K562 (cell line): ENCODE results near the gene SUFU. TPM values are rescaled to one million over a fixed set of nuclear protein-coding genes. Genes with fewer than 3 reads are reported as not detected.

Experiments used
- CSDE1 ChIP-seq, 2 experiments: fragments of 450-650 bp; IDR thresholded peaks; 2 replicates each; pipeline ENCODE4 v1.6.1; 2016; ENCODE audit warnings: mild to moderate bottlenecking in 1 of 2
- FOXA3 ChIP-seq, 2 experiments: fragments of 450-650 bp in 1 of 2; sonication (generic) in 1 of 2; formaldehyde crosslinking; IDR thresholded peaks in 1 of 2; conservative IDR thresholded peaks in 1 of 2; 2 replicates each; pipeline versions ENCODE4 v1.4.0 to v1.8.0; 2020 to 2022; ENCODE audit warnings: mild to moderate bottlenecking in 2 of 2, missing genetic modification reagents in 1 of 2
- GTF2A2 ChIP-seq: IDR thresholded peaks from 2 replicates; pipeline ENCODE4 v1.6.1; 2016; ENCODE audit warnings: mild to moderate bottlenecking, missing genetic modification characterization, missing compliant biosample characterization
- HDGF ChIP-seq: fragments of 450-650 bp; IDR thresholded peaks from 2 replicates; pipeline ENCODE4 v1.6.1; 2016
- KAT8 ChIP-seq: fragments of 450-650 bp; IDR thresholded peaks from 2 replicates; pipeline ENCODE4 v1.6.1; 2016; ENCODE audit warnings: low read depth, mild to moderate bottlenecking
- PHB ChIP-seq: fragments of 250-450 bp; sonication (Bioruptor Pico); IDR thresholded peaks from 2 replicates; pipeline ENCODE4 v1.5.0; 2021
- PYGO2 ChIP-seq: fragments of 450-650 bp; IDR thresholded peaks from 2 replicates; pipeline ENCODE4 v1.6.1; 2016; ENCODE audit warnings: mild to moderate bottlenecking, missing genetic modification characterization, moderate library complexity, missing compliant biosample characterization
- SIX5 ChIP-seq, 2 experiments: IDR thresholded peaks; 2 replicates each; pipeline ENCODE4 v1.6.1; 2011; ENCODE audit warnings: low read length in 2 of 2, borderline replicate concordance in 1 of 2, low read depth in 1 of 2, mild to moderate bottlenecking in 1 of 2, moderate library complexity in 1 of 2; ENCODE audit not compliant: insufficient read depth in 1 of 2
- TEAD4 ChIP-seq, 2 experiments: sonication (generic) in 1 of 2; formaldehyde crosslinking in 1 of 2; IDR thresholded peaks; 2 replicates each; pipeline versions ENCODE4 v1.6.1 to v1.8.0; 2012 to 2022; ENCODE audit warnings: borderline replicate concordance in 1 of 2, inconsistent platforms in 1 of 2, low read length in 1 of 2, mild to moderate bottlenecking in 1 of 2, missing genetic modification reagents in 1 of 2
- THAP7 ChIP-seq: fragments of 250-450 bp; sonication (Bioruptor Pico); IDR thresholded peaks from 2 replicates; pipeline ENCODE4 v1.5.0; 2021
- ZNF143 ChIP-seq: sonication (generic); formaldehyde crosslinking; IDR thresholded peaks from 2 replicates; pipeline ENCODE4 v1.9.0; 2022; ENCODE audit warnings: mild to moderate bottlenecking, missing genetic modification reagents
- ZNF57 ChIP-seq: fragments of 450-650 bp; formaldehyde crosslinking; IDR thresholded peaks from 2 replicates; pipeline ENCODE4 v1.4.0; 2020; ENCODE audit warnings: mild to moderate bottlenecking, moderate library complexity
- ZNF609 ChIP-seq: sonication (generic); formaldehyde crosslinking; IDR thresholded peaks from 2 replicates; pipeline ENCODE4 v1.8.1; 2023; ENCODE audit warnings: missing genetic modification reagents, mild to moderate bottlenecking, borderline replicate concordance
- polyA plus RNA-seq, 8 experiments: library from polyadenylated mRNA; depleted of rRNA in 4 of 8; stranded (reverse) in 5 of 8; unstranded in 3 of 8; fragments of >200 nt; fragmentation: Nextera tagmentation in 2 of 8; fragmentation: Illumina TruSeq in 1 of 8; extraction: Ambion mirVana in 2 of 8; extraction: Trizol in 1 of 8; gene quantifications; 2 replicates each; pipeline versions ENCODE4 v1.2.1 to v1.2.3, GENCODE V29; 2011 to 2014; ENCODE audit warnings: inconsistent platforms in 1 of 8, missing spikeins in 1 of 8
- total RNA-seq, 7 experiments: library from RNA; depleted of rRNA in 6 of 7; stranded (reverse); fragments of >200 nt in 6 of 7; fragmentation: Illumina TruSeq in 2 of 7; extraction: Trizol in 2 of 7; gene quantifications; 2 replicates each; pipeline versions ENCODE4 v1.2.1 to v1.2.3, GENCODE V29; 2011 to 2021; ENCODE audit warnings: low replicate concordance in 1 of 7
- TF ChIP-seq, protein P1 (sequence below): IDR thresholded peaks from 3 replicates; pipeline ENCODE4 v1.6.1; 2011; ENCODE audit warnings: borderline replicate concordance, mild to moderate bottlenecking; ENCODE audit not compliant: insufficient read length, insufficient read depth
- TF ChIP-seq, protein P2 (sequence below): fragments of 450-650 bp; formaldehyde crosslinking; IDR thresholded peaks from 2 replicates; pipeline ENCODE4 v1.4.0; 2020; ENCODE audit warnings: mild to moderate bottlenecking, moderate library complexity
- TF ChIP-seq, protein P3 (sequence below), 2 experiments: IDR thresholded peaks; 2 replicates each; pipeline ENCODE4 v1.6.1; 2011; ENCODE audit warnings: borderline replicate concordance in 1 of 2, control low read depth in 1 of 2, low read depth in 1 of 2, low read length in 1 of 2, mild to moderate bottlenecking in 1 of 2, mixed read lengths in 1 of 2, moderate library complexity in 1 of 2; ENCODE audit not compliant: insufficient read depth in 1 of 2, insufficient read length in 1 of 2, poor library complexity in 1 of 2, severe bottlenecking in 1 of 2; ENCODE audit errors: extremely low read depth in 1 of 2

Gene SUFU
- total and polyA plus RNA-seq, 9 of the 15 experiments (the other 6 are each of a cell fraction or from before 2014, with no cell fraction given), result 0.59 to 6.3 (median 0.82) TPM

DNA sequence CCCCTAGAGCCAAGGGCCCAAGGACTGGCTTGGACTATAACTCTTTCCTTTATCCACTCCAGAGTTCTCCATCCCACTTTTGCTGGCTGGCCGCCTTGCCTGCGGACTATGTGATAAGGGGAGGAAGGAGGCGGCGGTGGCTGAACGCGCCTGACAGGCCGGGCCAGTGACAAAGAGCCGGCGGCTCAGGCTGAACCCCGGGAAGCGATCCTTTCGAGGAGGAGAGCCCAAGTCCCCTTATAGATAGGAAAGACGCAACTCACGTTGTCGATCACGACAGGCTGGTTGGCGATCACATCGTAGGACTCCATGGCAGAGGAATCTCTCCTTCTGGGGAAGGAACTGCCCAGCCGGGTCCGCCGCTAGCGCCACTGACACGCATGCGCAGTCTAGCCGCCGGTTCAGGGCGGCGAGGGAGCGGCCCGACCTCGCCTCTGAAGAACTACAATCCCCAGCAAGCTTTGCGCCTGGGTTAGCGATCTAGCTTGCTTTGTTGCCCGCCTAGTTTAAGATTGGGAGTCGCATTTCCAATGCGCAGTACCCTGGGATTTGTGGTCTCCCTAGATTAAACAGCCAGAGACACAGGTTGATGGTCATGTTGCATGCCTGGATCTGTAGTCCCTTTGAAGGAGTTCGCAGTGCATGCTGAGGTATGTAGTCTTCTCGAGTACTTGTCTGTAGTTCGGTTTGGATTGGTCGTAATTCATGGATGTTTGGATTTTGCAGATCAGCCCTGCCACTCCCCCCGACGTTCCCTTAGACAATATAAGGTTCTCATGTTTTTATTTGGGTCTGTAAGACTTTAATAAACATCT, 1.2 kb upstream of the SUFU start, which contains the start of gene ACTR1A (continued):
- no peak for TF ChIP-seq THAP7 (CRISPR knock-in tag)
- TF ChIP-seq SIX5 (IDR thresholded peaks at IDR 0.05; ENCODE audit: borderline replicate concordance in 1 of 2, insufficient read depth in 1 of 2, low read depth in 1 of 2, low read length in 2 of 2), result peak; percentile 92
- TF ChIP-seq ZNF609 (CRISPR knock-in tag), result no peak
- no peak for TF ChIP-seq PYGO2 (tag)
- no peak for TF ChIP-seq ZNF57 (CRISPR knock-in tag)
- no peak for TF ChIP-seq FOXA3 (CRISPR knock-in tag; conservative IDR thresholded peaks at IDR 0.05 in 1 of 2, IDR thresholded peaks at IDR 0.05 in 1 of 2)
- no peak for TF ChIP-seq GTF2A2 (tag)
- TF ChIP-seq PHB, result no peak
- TF ChIP-seq, protein P1, sequence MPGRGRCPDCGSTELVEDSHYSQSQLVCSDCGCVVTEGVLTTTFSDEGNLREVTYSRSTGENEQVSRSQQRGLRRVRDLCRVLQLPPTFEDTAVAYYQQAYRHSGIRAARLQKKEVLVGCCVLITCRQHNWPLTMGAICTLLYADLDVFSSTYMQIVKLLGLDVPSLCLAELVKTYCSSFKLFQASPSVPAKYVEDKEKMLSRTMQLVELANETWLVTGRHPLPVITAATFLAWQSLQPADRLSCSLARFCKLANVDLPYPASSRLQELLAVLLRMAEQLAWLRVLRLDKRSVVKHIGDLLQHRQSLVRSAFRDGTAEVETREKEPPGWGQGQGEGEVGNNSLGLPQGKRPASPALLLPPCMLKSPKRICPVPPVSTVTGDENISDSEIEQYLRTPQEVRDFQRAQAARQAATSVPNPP, result no peak
- peak; percentile 95 for TF ChIP-seq ZNF143
- TF ChIP-seq, protein P2, sequence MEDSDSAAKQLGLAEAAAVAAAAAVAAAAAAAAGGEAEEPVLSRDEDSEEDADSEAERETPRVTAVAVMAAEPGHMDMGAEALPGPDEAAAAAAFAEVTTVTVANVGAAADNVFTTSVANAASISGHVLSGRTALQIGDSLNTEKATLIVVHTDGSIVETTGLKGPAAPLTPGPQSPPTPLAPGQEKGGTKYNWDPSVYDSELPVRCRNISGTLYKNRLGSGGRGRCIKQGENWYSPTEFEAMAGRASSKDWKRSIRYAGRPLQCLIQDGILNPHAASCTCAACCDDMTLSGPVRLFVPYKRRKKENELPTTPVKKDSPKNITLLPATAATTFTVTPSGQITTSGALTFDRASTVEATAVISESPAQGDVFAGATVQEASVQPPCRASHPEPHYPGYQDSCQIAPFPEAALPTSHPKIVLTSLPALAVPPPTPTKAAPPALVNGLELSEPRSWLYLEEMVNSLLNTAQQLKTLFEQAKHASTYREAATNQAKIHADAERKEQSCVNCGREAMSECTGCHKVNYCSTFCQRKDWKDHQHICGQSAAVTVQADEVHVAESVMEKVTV (CRISPR knock-in tag), result no peak
- TF ChIP-seq KAT8, result no peak
- TF ChIP-seq CSDE1 (IDR thresholded peaks at IDR 0.05), result no peak
- TF ChIP-seq, protein P3, sequence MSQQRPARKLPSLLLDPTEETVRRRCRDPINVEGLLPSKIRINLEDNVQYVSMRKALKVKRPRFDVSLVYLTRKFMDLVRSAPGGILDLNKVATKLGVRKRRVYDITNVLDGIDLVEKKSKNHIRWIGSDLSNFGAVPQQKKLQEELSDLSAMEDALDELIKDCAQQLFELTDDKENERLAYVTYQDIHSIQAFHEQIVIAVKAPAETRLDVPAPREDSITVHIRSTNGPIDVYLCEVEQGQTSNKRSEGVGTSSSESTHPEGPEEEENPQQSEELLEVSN (IDR thresholded peaks at IDR 0.05; ENCODE audit: borderline replicate concordance in 1 of 2, extremely low read depth in 1 of 2, insufficient read depth in 1 of 2, insufficient read length in 1 of 2, low read depth in 1 of 2, low read length in 1 of 2, poor library complexity in 1 of 2, severe bottlenecking in 1 of 2), result no peak
- no peak for TF ChIP-seq HDGF
- TF ChIP-seq TEAD4 (IDR thresholded peaks at IDR 0.05; ENCODE audit: low read length), result no peak; the same call in 1 of the 2 replicates
- no peak for TF ChIP-seq TEAD4 (CRISPR knock-in tag; IDR thresholded peaks at IDR 0.05; ENCODE audit: borderline replicate concordance)
